Measurements from ENCODE around the gene ZMYND11.

DNA sequence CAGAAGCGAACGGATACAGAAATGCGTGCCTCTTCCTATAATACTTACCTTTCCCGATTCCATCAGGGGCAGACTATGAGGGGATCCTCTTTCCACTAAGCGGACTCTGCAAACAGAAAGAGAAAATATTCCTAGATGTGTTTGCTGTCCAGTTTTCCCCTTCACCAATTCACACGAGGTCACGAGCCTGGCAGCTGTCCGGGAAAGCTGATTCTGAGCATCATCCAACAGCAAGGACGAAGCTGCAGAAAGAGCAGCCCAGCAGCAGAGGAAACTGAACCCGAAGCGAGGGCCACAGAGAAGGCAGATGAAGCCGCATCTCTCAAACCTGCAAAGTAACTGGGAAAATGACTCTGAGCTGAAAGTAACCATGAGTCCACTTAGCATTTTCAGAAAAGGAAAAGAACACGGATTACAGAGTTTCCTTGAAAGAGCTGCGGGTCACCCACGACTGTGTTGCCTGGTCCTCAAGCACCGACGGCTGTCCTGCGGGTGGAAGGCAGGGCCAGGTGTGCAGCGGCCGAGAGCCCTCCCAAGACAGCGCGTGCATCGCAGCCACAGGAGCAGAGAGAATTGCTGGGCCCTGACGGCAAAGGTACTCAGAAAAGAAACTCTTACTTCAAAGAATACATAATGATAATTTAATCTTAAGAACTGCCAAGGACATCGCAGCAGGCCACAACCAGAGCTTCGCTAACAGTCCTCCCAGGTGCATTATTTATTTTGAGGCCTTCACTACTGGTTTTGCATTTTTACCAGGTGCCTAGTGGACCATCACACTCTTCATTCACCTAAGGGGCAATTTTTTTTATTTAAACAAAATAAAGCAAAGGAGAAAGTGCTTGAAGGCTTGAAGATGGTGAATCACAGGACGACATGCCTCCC, 153.3 kb downstream of the ZMYND11 start:
- TF ChIP-seq, protein P1, sequence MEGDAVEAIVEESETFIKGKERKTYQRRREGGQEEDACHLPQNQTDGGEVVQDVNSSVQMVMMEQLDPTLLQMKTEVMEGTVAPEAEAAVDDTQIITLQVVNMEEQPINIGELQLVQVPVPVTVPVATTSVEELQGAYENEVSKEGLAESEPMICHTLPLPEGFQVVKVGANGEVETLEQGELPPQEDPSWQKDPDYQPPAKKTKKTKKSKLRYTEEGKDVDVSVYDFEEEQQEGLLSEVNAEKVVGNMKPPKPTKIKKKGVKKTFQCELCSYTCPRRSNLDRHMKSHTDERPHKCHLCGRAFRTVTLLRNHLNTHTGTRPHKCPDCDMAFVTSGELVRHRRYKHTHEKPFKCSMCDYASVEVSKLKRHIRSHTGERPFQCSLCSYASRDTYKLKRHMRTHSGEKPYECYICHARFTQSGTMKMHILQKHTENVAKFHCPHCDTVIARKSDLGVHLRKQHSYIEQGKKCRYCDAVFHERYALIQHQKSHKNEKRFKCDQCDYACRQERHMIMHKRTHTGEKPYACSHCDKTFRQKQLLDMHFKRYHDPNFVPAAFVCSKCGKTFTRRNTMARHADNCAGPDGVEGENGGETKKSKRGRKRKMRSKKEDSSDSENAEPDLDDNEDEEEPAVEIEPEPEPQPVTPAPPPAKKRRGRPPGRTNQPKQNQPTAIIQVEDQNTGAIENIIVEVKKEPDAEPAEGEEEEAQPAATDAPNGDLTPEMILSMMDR (IDR thresholded peaks at IDR 0.05; ENCODE audit: low read depth, low read length, poor library complexity, severe bottlenecking) = no peak
- no peak for TF ChIP-seq EZH2phosphoT487 (IDR thresholded peaks at IDR 0.05; ENCODE audit: borderline replicate concordance, low read length)
